ENCODE results near the gene TENM3. TPM values are rescaled to one million over a fixed set of nuclear protein-coding genes. Genes with fewer than 3 reads are reported as not detected.

Gene TENM3
- total and polyA plus RNA-seq, 2 of the 8 experiments (the other 6 are each of a cell fraction or from before 2014, with no cell fraction given), result 36.9 to 69.3 TPM

GRCh38 chr4:182369211-182369610, 126.0 kb downstream of the TENM3 start:
- CTCF ChIA-PET (ENCODE audit: partially characterized antibody), result no interaction called here
- no peak for FAIRE-seq
- Histone ChIP-seq H2BK20ac (ENCODE audit: low read length) (no peak overlapping the region), H3K79me2 (ENCODE audit: control insufficient read depth in 1 of 2, insufficient read depth in 2 of 2, low read length in 2 of 2) (no peaks in the 10 kb centered on the region), H4K5ac (ENCODE audit: insufficient read length, low read depth, low read length) (no peak overlapping the region), H2BK120ac (replicated peaks; ENCODE audit: low read depth, low read length) (no peak overlapping the region), H3K9me3 (ENCODE audit: insufficient read depth in 2 of 2, low read depth in 1 of 2, low read length in 1 of 2) (no peaks in the 10 kb centered on the region), H3K4me1 (replicated peaks in 1 of 4; ENCODE audit: control insufficient read depth in 3 of 4, insufficient read depth in 4 of 4, low read length in 3 of 4) (0 out of 7 replicates have a peak, but pooled peaks cover 0 to 8% (median 3%) of the 10 kb centered on the region in 4 experiments), H2BK5ac (ENCODE audit: low read depth, low read length) (no peak overlapping the region), H2BK15ac (ENCODE audit: low read length) (no peak overlapping the region), H3K9ac (replicated peaks in 1 of 4; ENCODE audit: extremely low read depth in 1 of 4, low read depth in 3 of 4, low read length in 3 of 4) (no peak overlapping the region), H3K23me2 (ENCODE audit: low read depth, low read length) (no peaks in the 10 kb centered on the region; the same call in 1 of the 2 replicates), H2AFZ (ENCODE audit: low read length) (no peak overlapping the region), H3K79me1 (ENCODE audit: low read depth, low read length) (no peaks in the 10 kb centered on the region), H3K23ac (ENCODE audit: insufficient read length) (no peak overlapping the region), H4K20me1 (replicated peaks in 1 of 2; ENCODE audit: control insufficient read depth in 1 of 2, insufficient read depth in 2 of 2, low read length in 2 of 2) (no peaks in the 10 kb centered on the region), H3K56ac (replicated peaks; ENCODE audit: insufficient read length, low read depth, low read length) (no peak overlapping the region), H3K27ac (ENCODE audit: low read depth, low read length) (no peak overlapping the region), H3K4me3 (ENCODE audit: extremely low read depth in 1 of 4, insufficient read depth in 2 of 4, low read depth in 3 of 4, low read length in 4 of 4) (no peak overlapping the region), H3K4me2 (ENCODE audit: insufficient read depth in 1 of 2, low read depth in 2 of 2, low read length in 2 of 2) (no peak overlapping the region), H2AK5ac (ENCODE audit: low read depth, low read length) (no peak overlapping the region), H4K91ac (replicated peaks; ENCODE audit: insufficient read length, low read length) (no peak overlapping the region), H3K27me3 (replicated peaks in 1 of 4; ENCODE audit: control insufficient read depth in 3 of 4, extremely low read depth in 1 of 4, insufficient read depth in 3 of 4, low read length in 3 of 4) (no peaks in the 10 kb centered on the region), H2BK12ac (ENCODE audit: low read depth, low read length) (no peak overlapping the region), H3K36me3 (ENCODE audit: control insufficient read depth in 2 of 4, insufficient read depth in 4 of 4, low read length in 3 of 4) (peaks cover 0 to 4% (median 0%) of the 10 kb centered on the region in 4 experiments; a peak in 1 of 8 replicates), H3K4ac (replicated peaks; ENCODE audit: insufficient read length, low read depth, low read length) (no peak overlapping the region), H3K18ac (ENCODE audit: extremely low read depth, low read length) (no peak overlapping the region), H4K8ac (ENCODE audit: extremely low read depth, insufficient read depth, low read length) (no peak overlapping the region), H3K14ac (ENCODE audit: insufficient read length) (no peak overlapping the region)
- DNase-seq (ENCODE audit: low read depth in 1 of 2, low spot score in 2 of 2), result no peak
- TF ChIP-seq SIRT6 (IDR thresholded peaks at IDR 0.05; ENCODE audit: low read length) (no peak), RXRA (IDR thresholded peaks at IDR 0.05; ENCODE audit: insufficient read depth, low read depth, low read length) (no peak), E2F6 (IDR thresholded peaks at IDR 0.05) (no peak), RBBP5 (IDR thresholded peaks at IDR 0.05; ENCODE audit: borderline replicate concordance, low read depth, low read length) (no peak), BRCA1 (IDR thresholded peaks at IDR 0.05; ENCODE audit: low read depth, low read length) (no peak), BCL11A (IDR thresholded peaks at IDR 0.05; ENCODE audit: low read depth in 2 of 2, low read length in 2 of 2) (no peak)
- 69% methylated on average over 3 of the region's 3 CpGs; no CpG with 5 or more reads in 1 of the 2 experiments for WGBS, 2 experiments (ENCODE audit: extremely low coverage in 1 of 2, insufficient coverage in 1 of 2, insufficient read length in 1 of 2, insufficient replicate concordance in 2 of 2, low coverage in 1 of 2, low lambda C conversion rate in 2 of 2, missing lambda C conversion rate in 1 of 2)
- POLR2A ChIA-PET (ENCODE audit: partially characterized antibody), result no interaction called here
